Stomach (tissue), 4 donors: ENCODE results near the gene ALDH1L2.

Experiments used
- CTCF ChIP-seq, 7 experiments: fragments of 450-650 bp in 4 of 7; fragments of 200-600 bp in 3 of 7; sonication (generic) in 3 of 7; IDR thresholded peaks; one replicate each; pipeline ENCODE4 v1.5.1; 2016 to 2019; ENCODE audit warnings: antibody characterized with exemption in 7 of 7, control low read depth in 2 of 7, mild to moderate bottlenecking in 1 of 7
- EP300 ChIP-seq: sonication (generic); formaldehyde crosslinking; IDR thresholded peaks from one replicate; pipeline ENCODE4 v1.6.1; 2017; ENCODE audit warnings: antibody characterized with exemption
- POLR2A ChIP-seq, 4 donors: fragments of 450-650 bp; IDR thresholded peaks; one replicate each; pipeline ENCODE4 v1.6.1; 2016; ENCODE audit warnings: antibody characterized with exemption in 4 of 4, control low read depth in 2 of 4, mild to moderate bottlenecking in 1 of 4, moderate library complexity in 1 of 4
- POLR2AphosphoS5 ChIP-seq, 3 donors: sonication (generic); formaldehyde crosslinking; IDR thresholded peaks; one replicate each; pipeline ENCODE4 v1.6.1; 2016; ENCODE audit warnings: antibody characterized with exemption in 3 of 3

GRCh38 chr12:105083551-105084105 is 630 bp downstream of the ALDH1L2 start:
- TF ChIP-seq CTCF (IDR thresholded peaks at IDR 0.05), result peak in 1 of 7 experiments; percentile 10
- TF ChIP-seq POLR2A (IDR thresholded peaks at IDR 0.05), result no peak
- TF ChIP-seq POLR2AphosphoS5 (IDR thresholded peaks at IDR 0.05), result no peak
- TF ChIP-seq EP300, result no peak
